C4-2B (cell line): ENCODE data around the gene PLA2G2F.

Source experiments
- H3K27ac ChIP-seq: fragments of 450-650 bp; 2 replicates; pipeline ENCODE4 v1.5.1; 2017
- CTCF ChIP-seq: fragments of 450-650 bp; conservative IDR thresholded peaks from 2 replicates; pipeline ENCODE4 v1.5.1; 2017; ENCODE audit warnings: mild to moderate bottlenecking
- ZFX ChIP-seq: fragments of 450-650 bp; IDR thresholded peaks from 2 replicates; pipeline ENCODE4 v1.6.1; 2017

The PLA2G2F gene

GRCh38 chr1:20138961-20139550, at the start of gene PLA2G2F:
PLA2G2F (plus strand) TSS chr1:20139323; CDS start chr1:20139428, 105 bp downstream.
- TF ChIP-seq CTCF, result no peak
- peak within 1 kb of the TSS; percentile 59 for H3K27ac ChIP-seq

- TF ChIP-seq ZFX (no peak), CTCF (no peak)
- H3K27ac ChIP-seq, result no peak overlapping the region
Observed at GRCh38 chr1:20089328-20090077, 49.6 kb upstream of the PLA2G2F start.

GRCh38 chr1:20090119-20090518, 49.0 kb upstream of the PLA2G2F start:
- H3K27ac ChIP-seq, result no peak overlapping the region
- TF ChIP-seq CTCF (no peak), ZFX (no peak)

- TF ChIP-seq ZFX (no peak), CTCF (no peak)
- no peak overlapping the region for H3K27ac ChIP-seq
Observed at GRCh38 chr1:20090641-20091040, 48.5 kb upstream of the PLA2G2F start.

- TF ChIP-seq CTCF, result no peak
- no peak for TF ChIP-seq ZFX
- no peak overlapping the region for H3K27ac ChIP-seq
Observed at GRCh38 chr1:20093303-20093702, 45.8 kb upstream of the PLA2G2F start.

- TF ChIP-seq ZFX (no peak), CTCF (no peak)
- no peak overlapping the region for H3K27ac ChIP-seq
Observed at GRCh38 chr1:20093940-20094391, 45.2 kb upstream of the PLA2G2F start.
